HepG2 (cell line): ENCODE measurements around the gene SMIM24. TPM values are rescaled to one million over a fixed set of nuclear protein-coding genes. Genes with fewer than 3 reads are reported as not detected.

ENCODE experiments used
- AGO1 ChIP-seq: fragments of 200-400 bp; formaldehyde crosslinking; IDR thresholded peaks from 2 replicates; pipeline ENCODE4 v1.6.1; 2017; ENCODE audit warnings: mild to moderate bottlenecking, low read depth, low read length, moderate library complexity; ENCODE audit not compliant: poor library complexity, severe bottlenecking
- MYNN ChIP-seq: sonication (generic); formaldehyde crosslinking; IDR thresholded peaks from 2 replicates; pipeline ENCODE4 v1.4.0; 2020; ENCODE audit warnings: mild to moderate bottlenecking, low read depth, missing genetic modification reagents
- NFKBIZ ChIP-seq: IDR thresholded peaks from 2 replicates; pipeline ENCODE4 v1.6.1; 2018; ENCODE audit warnings: missing genetic modification reagents, missing compliant biosample characterization
- REPIN1 ChIP-seq: sonication (generic); formaldehyde crosslinking; IDR thresholded peaks from 2 replicates; pipeline ENCODE4 v1.8.0; 2022; ENCODE audit warnings: missing genetic modification reagents, low read depth, mild to moderate bottlenecking, borderline replicate concordance
- SP1 ChIP-seq, 2 experiments: fragments of 450-650 bp in 1 of 2; sonication (generic) in 1 of 2; formaldehyde crosslinking in 1 of 2; IDR thresholded peaks; 2 replicates each; pipeline versions ENCODE4 v1.4.0 to v1.6.1; 2016 to 2020; ENCODE audit warnings: missing genetic modification reagents in 1 of 2
- SPEN ChIP-seq: sonication (generic); formaldehyde crosslinking; IDR thresholded peaks from 2 replicates; pipeline ENCODE4 v1.5.1; 2020; ENCODE audit warnings: low read depth, mild to moderate bottlenecking, missing genetic modification reagents
- TBL1XR1 ChIP-seq: fragments of 150-350 bp; IDR thresholded peaks from 2 replicates; pipeline ENCODE4 v1.6.1; 2014; ENCODE audit warnings: borderline replicate concordance, low read length; ENCODE audit not compliant: partially characterized antibody
- ZFP37 ChIP-seq: sonication (generic); formaldehyde crosslinking; IDR thresholded peaks from 2 replicates; pipeline ENCODE4 v1.4.0; 2020; ENCODE audit warnings: missing genetic modification reagents, borderline replicate concordance
- ZNF274 ChIP-seq: sonication (generic); formaldehyde crosslinking; IDR thresholded peaks from 2 replicates; pipeline ENCODE4 v1.5.1; 2020; ENCODE audit warnings: mild to moderate bottlenecking, missing genetic modification reagents
- ZNF451 ChIP-seq: sonication (generic); formaldehyde crosslinking; IDR thresholded peaks from 2 replicates; pipeline ENCODE4 v1.5.0; 2020; ENCODE audit warnings: mild to moderate bottlenecking, missing genetic modification reagents
- ZNF550 ChIP-seq: sonication (generic); formaldehyde crosslinking; IDR thresholded peaks from 2 replicates; pipeline ENCODE4 v1.4.0; 2020; ENCODE audit warnings: mild to moderate bottlenecking, missing genetic modification reagents, borderline replicate concordance
- ZSCAN30 ChIP-seq: sonication (generic); formaldehyde crosslinking; IDR thresholded peaks from 2 replicates; pipeline ENCODE4 v1.5.0; 2020; ENCODE audit warnings: mild to moderate bottlenecking, missing genetic modification reagents
- ZSCAN9 ChIP-seq: IDR thresholded peaks from 2 replicates; pipeline ENCODE4 v1.6.1; 2016; ENCODE audit warnings: borderline replicate concordance
- polyA plus RNA-seq, 8 experiments: library from polyadenylated mRNA; depleted of rRNA in 3 of 8; stranded (reverse) in 7 of 8; unstranded in 1 of 8; fragments of >200 nt; fragmentation: Illumina TruSeq in 4 of 8; extraction: Trizol in 4 of 8; gene quantifications; 2 replicates each; pipeline versions ENCODE4 v1.2.1 to v1.2.3, GENCODE V29; 2011 to 2016; ENCODE audit warnings: low read depth in 4 of 8, missing spikeins in 1 of 8, mixed read lengths in 1 of 8; ENCODE audit not compliant: insufficient read depth in 1 of 8
- total RNA-seq, 5 experiments: library from RNA; depleted of rRNA; stranded (reverse); fragments of >200 nt; fragmentation: Illumina TruSeq; extraction: Trizol; gene quantifications; 2 replicates each; pipeline ENCODE4 v1.2.3, GENCODE V29; 2016; ENCODE audit warnings: low read depth in 1 of 5
- TF ChIP-seq, protein P1 (sequence below): sonication (generic); formaldehyde crosslinking; IDR thresholded peaks from 2 replicates; pipeline ENCODE4 v1.5.0; 2020; ENCODE audit warnings: mild to moderate bottlenecking, low read depth, missing genetic modification reagents, borderline replicate concordance
- TF ChIP-seq, protein P2 (sequence below): sonication (generic); formaldehyde crosslinking; IDR thresholded peaks from 2 replicates; pipeline ENCODE4 v1.9.0; 2021; ENCODE audit warnings: missing genetic modification reagents, borderline replicate concordance
- TF ChIP-seq, protein P3 (sequence below): sonication (generic); formaldehyde crosslinking; IDR thresholded peaks from 2 replicates; pipeline ENCODE4 v1.5.0; 2020; ENCODE audit warnings: missing genetic modification reagents
- TF ChIP-seq, protein P4 (sequence below): sonication (generic); formaldehyde crosslinking; IDR thresholded peaks from 2 replicates; pipeline ENCODE4 v1.4.0; 2020; ENCODE audit warnings: missing genetic modification reagents
- TF ChIP-seq, protein P5 (sequence below): fragments of 450-650 bp; IDR thresholded peaks from 2 replicates; pipeline ENCODE4 v1.6.1; 2017; ENCODE audit warnings: mild to moderate bottlenecking

The SMIM24 gene
- total and polyA plus RNA-seq, 2 of the 13 experiments (the other 11 are each of a cell fraction or from before 2014, with no cell fraction given) = 11.2 to 70.6 TPM

DNA sequence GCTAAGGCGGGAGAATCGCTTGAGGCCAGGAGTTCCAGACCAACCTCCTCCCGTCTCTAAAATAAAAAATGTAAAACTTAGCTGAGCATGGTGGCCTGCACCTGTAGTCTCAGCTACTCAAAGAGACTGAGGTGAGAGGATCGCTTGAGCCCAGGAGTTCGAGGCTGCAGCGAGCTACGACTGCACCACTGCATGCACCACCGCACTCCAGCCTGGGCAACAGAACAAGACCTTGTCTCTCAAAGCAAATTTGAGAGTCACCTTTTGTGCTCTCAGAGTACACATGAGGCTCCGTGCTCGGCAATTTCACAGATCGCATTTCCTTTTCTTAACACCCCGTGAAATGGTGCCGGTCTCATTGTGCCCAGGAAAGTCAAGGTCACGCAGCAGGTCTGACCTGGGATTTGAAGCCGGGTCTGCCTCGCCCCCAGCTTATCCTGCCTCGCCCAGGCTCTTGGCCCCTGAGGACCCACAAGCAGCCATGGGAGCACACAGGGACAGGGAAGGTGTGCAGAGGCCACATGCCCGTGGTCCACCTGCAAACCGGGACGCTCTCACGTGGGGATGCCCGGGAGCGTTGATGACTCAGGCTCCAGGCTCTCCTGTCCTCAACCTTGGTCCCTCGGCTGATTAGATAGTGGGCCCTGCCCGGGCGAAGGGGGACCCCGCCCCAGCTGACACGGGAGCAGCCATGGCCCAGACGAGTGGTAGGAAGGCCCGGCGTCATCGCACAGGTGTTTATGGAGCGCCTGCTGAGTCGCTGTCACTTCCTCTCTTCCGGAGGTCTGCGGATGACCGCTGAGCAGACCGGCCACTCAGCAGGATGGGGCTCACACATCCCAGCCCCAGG is 1.1 kb upstream of the SMIM24 start (continued):
- TF ChIP-seq AGO1 (no peak), TBL1XR1 (no peak), SPEN (peak; percentile 72; the same call in 1 of the 2 replicates), SP1 (IDR thresholded peaks at IDR 0.05) (no peak), SP1 (CRISPR knock-in tag; IDR thresholded peaks at IDR 0.05) (no peak), NFKBIZ (CRISPR knock-in tag) (no peak), ZNF451 (peak; percentile 94; the same call in 1 of the 2 replicates), ZNF274 (CRISPR knock-in tag) (peak; percentile 91), REPIN1 (CRISPR knock-in tag) (peak; percentile 71; the same call in 1 of the 2 replicates), ZFP37 (CRISPR knock-in tag) (peak; percentile 95; the same call in 1 of the 2 replicates), ZSCAN9 (peak; percentile 83), MYNN (CRISPR knock-in tag) (no peak), ZNF550 (CRISPR knock-in tag) (no peak), ZSCAN30 (CRISPR knock-in tag) (no peak)
- TF ChIP-seq, protein P1, sequence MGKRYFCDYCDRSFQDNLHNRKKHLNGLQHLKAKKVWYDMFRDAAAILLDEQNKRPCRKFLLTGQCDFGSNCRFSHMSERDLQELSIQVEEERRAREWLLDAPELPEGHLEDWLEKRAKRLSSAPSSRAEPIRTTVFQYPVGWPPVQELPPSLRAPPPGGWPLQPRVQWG (CRISPR knock-in tag) = no peak
- TF ChIP-seq, protein P2, sequence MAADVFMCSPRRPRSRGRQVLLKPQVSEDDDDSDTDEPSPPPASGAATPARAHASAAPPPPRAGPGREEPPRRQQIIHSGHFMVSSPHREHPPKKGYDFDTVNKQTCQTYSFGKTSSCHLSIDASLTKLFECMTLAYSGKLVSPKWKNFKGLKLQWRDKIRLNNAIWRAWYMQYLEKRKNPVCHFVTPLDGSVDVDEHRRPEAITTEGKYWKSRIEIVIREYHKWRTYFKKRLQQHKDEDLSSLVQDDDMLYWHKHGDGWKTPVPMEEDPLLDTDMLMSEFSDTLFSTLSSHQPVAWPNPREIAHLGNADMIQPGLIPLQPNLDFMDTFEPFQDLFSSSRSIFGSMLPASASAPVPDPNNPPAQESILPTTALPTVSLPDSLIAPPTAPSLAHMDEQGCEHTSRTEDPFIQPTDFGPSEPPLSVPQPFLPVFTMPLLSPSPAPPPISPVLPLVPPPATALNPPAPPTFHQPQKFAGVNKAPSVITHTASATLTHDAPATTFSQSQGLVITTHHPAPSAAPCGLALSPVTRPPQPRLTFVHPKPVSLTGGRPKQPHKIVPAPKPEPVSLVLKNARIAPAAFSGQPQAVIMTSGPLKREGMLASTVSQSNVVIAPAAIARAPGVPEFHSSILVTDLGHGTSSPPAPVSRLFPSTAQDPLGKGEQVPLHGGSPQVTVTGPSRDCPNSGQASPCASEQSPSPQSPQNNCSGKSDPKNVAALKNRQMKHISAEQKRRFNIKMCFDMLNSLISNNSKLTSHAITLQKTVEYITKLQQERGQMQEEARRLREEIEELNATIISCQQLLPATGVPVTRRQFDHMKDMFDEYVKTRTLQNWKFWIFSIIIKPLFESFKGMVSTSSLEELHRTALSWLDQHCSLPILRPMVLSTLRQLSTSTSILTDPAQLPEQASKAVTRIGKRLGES (CRISPR knock-in tag) = no peak
- TF ChIP-seq, protein P3, sequence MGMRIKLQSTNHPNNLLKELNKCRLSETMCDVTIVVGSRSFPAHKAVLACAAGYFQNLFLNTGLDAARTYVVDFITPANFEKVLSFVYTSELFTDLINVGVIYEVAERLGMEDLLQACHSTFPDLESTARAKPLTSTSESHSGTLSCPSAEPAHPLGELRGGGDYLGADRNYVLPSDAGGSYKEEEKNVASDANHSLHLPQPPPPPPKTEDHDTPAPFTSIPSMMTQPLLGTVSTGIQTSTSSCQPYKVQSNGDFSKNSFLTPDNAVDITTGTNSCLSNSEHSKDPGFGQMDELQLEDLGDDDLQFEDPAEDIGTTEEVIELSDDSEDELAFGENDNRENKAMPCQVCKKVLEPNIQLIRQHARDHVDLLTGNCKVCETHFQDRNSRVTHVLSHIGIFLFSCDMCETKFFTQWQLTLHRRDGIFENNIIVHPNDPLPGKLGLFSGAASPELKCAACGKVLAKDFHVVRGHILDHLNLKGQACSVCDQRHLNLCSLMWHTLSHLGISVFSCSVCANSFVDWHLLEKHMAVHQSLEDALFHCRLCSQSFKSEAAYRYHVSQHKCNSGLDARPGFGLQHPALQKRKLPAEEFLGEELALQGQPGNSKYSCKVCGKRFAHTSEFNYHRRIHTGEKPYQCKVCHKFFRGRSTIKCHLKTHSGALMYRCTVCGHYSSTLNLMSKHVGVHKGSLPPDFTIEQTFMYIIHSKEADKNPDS (CRISPR knock-in tag) = 0 out of 2 replicates have a peak, but pooled peaks have one; percentile 27
- TF ChIP-seq, protein P4, sequence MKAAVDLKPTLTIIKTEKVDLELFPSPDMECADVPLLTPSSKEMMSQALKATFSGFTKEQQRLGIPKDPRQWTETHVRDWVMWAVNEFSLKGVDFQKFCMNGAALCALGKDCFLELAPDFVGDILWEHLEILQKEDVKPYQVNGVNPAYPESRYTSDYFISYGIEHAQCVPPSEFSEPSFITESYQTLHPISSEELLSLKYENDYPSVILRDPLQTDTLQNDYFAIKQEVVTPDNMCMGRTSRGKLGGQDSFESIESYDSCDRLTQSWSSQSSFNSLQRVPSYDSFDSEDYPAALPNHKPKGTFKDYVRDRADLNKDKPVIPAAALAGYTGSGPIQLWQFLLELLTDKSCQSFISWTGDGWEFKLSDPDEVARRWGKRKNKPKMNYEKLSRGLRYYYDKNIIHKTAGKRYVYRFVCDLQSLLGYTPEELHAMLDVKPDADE (CRISPR knock-in tag) = no peak
- TF ChIP-seq, protein P5, sequence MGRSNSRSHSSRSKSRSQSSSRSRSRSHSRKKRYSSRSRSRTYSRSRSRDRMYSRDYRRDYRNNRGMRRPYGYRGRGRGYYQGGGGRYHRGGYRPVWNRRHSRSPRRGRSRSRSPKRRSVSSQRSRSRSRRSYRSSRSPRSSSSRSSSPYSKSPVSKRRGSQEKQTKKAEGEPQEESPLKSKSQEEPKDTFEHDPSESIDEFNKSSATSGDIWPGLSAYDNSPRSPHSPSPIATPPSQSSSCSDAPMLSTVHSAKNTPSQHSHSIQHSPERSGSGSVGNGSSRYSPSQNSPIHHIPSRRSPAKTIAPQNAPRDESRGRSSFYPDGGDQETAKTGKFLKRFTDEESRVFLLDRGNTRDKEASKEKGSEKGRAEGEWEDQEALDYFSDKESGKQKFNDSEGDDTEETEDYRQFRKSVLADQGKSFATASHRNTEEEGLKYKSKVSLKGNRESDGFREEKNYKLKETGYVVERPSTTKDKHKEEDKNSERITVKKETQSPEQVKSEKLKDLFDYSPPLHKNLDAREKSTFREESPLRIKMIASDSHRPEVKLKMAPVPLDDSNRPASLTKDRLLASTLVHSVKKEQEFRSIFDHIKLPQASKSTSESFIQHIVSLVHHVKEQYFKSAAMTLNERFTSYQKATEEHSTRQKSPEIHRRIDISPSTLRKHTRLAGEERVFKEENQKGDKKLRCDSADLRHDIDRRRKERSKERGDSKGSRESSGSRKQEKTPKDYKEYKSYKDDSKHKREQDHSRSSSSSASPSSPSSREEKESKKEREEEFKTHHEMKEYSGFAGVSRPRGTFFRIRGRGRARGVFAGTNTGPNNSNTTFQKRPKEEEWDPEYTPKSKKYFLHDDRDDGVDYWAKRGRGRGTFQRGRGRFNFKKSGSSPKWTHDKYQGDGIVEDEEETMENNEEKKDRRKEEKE = no peak
